ENCODE results near the gene CHTF18. TPM values are rescaled to one million over a fixed set of nuclear protein-coding genes. Genes with fewer than 3 reads are reported as not detected.

CHTF18 gene
- total RNA-seq, 4 donors from 2014 or later: 2.0 to 8.8 (median 3.4) TPM

- intact Hi-C loops (cut with DNase I): no loop called here
- no CpG with 5 or more reads among the region's 20 CpGs for WGBS
- TF ChIP-seq EP300 (IDR thresholded peaks at IDR 0.05) (no peak), CTCF (IDR thresholded peaks at IDR 0.05) (no peak), POLR2A (IDR thresholded peaks at IDR 0.05; ENCODE audit: low read depth) (no peak)
- no peaks in the 10 kb centered on the region for H3K9me3 ChIP-seq
- no peak overlapping the region for H3K27ac ChIP-seq (replicated peaks in 1 of 4)
- H3K36me3 ChIP-seq: no peaks in the 10 kb centered on the region
- H3K4me1 ChIP-seq: no peaks in the 10 kb centered on the region
- no peak overlapping the region for H3K4me3 ChIP-seq
- no peak for DNase-seq (ENCODE audit: extremely low spot score)
- peaks cover 0 to 59% (median 0%) of the 10 kb centered on the region in 4 donors for H3K27me3 ChIP-seq
These were observed 19.1 kb upstream of the CHTF18 start for GRCh38 chr16:769184-769784.

DNA sequence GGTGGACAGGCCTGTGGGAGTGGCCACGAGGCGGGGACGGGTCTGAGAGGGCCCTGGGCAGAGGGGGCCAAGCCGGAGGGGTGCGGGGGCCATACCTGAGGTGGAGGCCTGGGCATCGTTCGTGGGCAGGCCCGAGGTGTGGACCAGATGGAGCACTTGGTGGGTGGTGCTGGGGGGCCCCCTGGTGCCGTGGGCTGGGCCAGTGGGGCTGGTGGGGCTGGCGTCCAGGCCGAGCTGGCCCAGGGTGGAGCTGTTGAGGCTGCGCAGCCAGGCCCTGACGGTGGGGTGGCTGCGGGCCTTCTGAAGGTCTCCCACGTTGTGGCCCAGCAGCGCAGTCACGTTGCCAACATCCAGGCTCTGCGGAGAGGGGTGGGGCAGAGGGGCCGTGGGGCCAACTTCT, 18.5 kb upstream of the CHTF18 start:
- WGBS: 79% methylated on average over 14 of the region's 19 CpGs
- Histone ChIP-seq H3K36me3 (no peaks in the 10 kb centered on the region), H3K4me1 (no peaks in the 10 kb centered on the region), H3K27me3 (peaks cover 0 to 59% (median 0%) of the 10 kb centered on the region in 4 donors), H3K27ac (replicated peaks in 1 of 4) (no peak overlapping the region), H3K4me3 (no peak overlapping the region), H3K9me3 (no peaks in the 10 kb centered on the region)
- TF ChIP-seq CTCF (IDR thresholded peaks at IDR 0.05) (no peak), EP300 (IDR thresholded peaks at IDR 0.05) (no peak), POLR2A (IDR thresholded peaks at IDR 0.05; ENCODE audit: low read depth) (no peak), POLR2AphosphoS5 (IDR thresholded peaks at IDR 0.05) (no peak)
- intact Hi-C loops (cut with DNase I): no loop called here
- no peak for DNase-seq (ENCODE audit: extremely low spot score)

DNA sequence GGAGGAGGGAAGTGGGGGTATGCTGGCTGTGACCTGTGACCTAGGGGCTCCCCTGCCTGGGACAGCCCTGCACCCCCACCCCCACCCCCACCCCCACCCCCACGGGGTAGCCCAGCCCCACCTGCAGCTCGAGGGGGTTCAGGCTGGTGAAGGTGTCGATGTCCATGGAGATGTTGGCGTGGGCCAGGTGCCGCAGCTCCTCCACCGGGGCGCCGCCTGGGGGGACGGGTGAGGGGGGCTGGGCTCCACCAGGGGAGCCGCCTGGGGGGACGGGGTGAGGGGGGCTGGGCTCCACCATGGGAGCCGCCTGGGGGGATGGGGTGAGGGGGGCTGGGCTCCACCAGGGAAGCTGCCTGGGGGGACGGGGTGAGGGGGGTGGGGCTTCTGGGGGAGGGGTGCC, 18.0 kb upstream of the CHTF18 start:
- no peaks in the 10 kb centered on the region for H3K36me3 ChIP-seq
- H3K4me3 ChIP-seq: no peak overlapping the region
- intact Hi-C loops (cut with DNase I): no loop called here
- H3K27me3 ChIP-seq: peaks cover 0 to 59% (median 0%) of the 10 kb centered on the region in 4 donors
- no peak for DNase-seq (ENCODE audit: extremely low spot score)
- H3K9me3 ChIP-seq: no peaks in the 10 kb centered on the region
- TF ChIP-seq EP300 (IDR thresholded peaks at IDR 0.05) (no peak), POLR2A (IDR thresholded peaks at IDR 0.05; ENCODE audit: low read depth) (no peak), CTCF (IDR thresholded peaks at IDR 0.05) (no peak), POLR2AphosphoS5 (IDR thresholded peaks at IDR 0.05) (no peak)
- WGBS: 40% methylated on average over 1 of the region's 13 CpGs
- H3K27ac ChIP-seq (replicated peaks in 1 of 4): no peak overlapping the region
- H3K4me1 ChIP-seq: no peaks in the 10 kb centered on the region

GRCh38 chr16:772959-773358, 15.5 kb upstream of the CHTF18 start:
- Histone ChIP-seq H3K4me3 (no peak overlapping the region), H3K36me3 (no peaks in the 10 kb centered on the region), H3K27ac (replicated peaks in 1 of 4) (no peak overlapping the region), H3K27me3 (peaks cover 0 to 71% (median 0%) of the 10 kb centered on the region in 4 donors), H3K4me1 (no peaks in the 10 kb centered on the region), H3K9me3 (no peaks in the 10 kb centered on the region)
- intact Hi-C loops (cut with DNase I): no loop called here
- TF ChIP-seq POLR2AphosphoS5 (IDR thresholded peaks at IDR 0.05): no peak
- TF ChIP-seq POLR2A (IDR thresholded peaks at IDR 0.05; ENCODE audit: low read depth): no peak
- no peak for TF ChIP-seq EP300 (IDR thresholded peaks at IDR 0.05)
- no peak for TF ChIP-seq CTCF (IDR thresholded peaks at IDR 0.05)
- DNase-seq (ENCODE audit: extremely low spot score): no peak
- 97% methylated on average over 12 of the region's 18 CpGs for WGBS
